Measurements from ENCODE around the gene CFAP97D2. TPM values are rescaled to one million over a fixed set of nuclear protein-coding genes. Genes with fewer than 3 reads are reported as not detected.
A peak's percentile ranks its signal among the peaks of the same experiment; 100 is the strongest.

Gene CFAP97D2
- polyA plus RNA-seq, 1 donor (not counting 4 experiments of a cell fraction or from before 2014, with no cell fraction given): not detected

GRCh38 chr13:114226088-114226487 is 47.0 kb downstream of the CFAP97D2 start:
- Histone ChIP-seq H3K9me1 (ENCODE audit: control insufficient read depth, extremely low read depth, insufficient read depth, low read length) (no peaks in the 10 kb centered on the region), H3K9ac (ENCODE audit: control insufficient read depth, extremely low read depth, insufficient read depth, low read length) (no peak overlapping the region), H4K20me1 (ENCODE audit: control insufficient read depth, extremely low read depth, insufficient read depth, low read length) (no peaks in the 10 kb centered on the region), H2AFZ (ENCODE audit: control insufficient read depth, low read length) (no peak overlapping the region), H3K27me3 (ENCODE audit: control insufficient read depth, extremely low read depth, insufficient read depth, low read length) (peaks cover 14% of the 10 kb centered on the region), H3K4me3 (ENCODE audit: control insufficient read depth in 2 of 3, extremely low read depth in 1 of 3, insufficient read depth in 2 of 3, low read depth in 1 of 3, low read length in 3 of 3) (no peak overlapping the region), H3K36me3 (ENCODE audit: control insufficient read depth in 2 of 2, extremely low read depth in 1 of 2, insufficient read depth in 2 of 2, low read length in 2 of 2) (no peaks in the 10 kb centered on the region), H3K27ac (ENCODE audit: control insufficient read depth, insufficient read depth, low read length) (no peak overlapping the region), H3K9me3 (ENCODE audit: control insufficient read depth, low read depth, low read length) (no peaks in the 10 kb centered on the region), H3K4me2 (ENCODE audit: control insufficient read depth, extremely low read depth, insufficient read depth, low read depth, low read length) (no peak overlapping the region), H3K79me2 (ENCODE audit: control insufficient read depth, insufficient read depth, low read length) (no peaks in the 10 kb centered on the region), H3K4me1 (ENCODE audit: control insufficient read depth, extremely low read depth, insufficient read depth, low read length) (peaks cover 3% of the 10 kb centered on the region)
- FAIRE-seq (no peak), DNase-seq (ENCODE audit: low read depth, low spot score) (no peak)
- TF ChIP-seq EZH2 (IDR thresholded peaks at IDR 0.05; ENCODE audit: low read length): no peak
- TF ChIP-seq CTCF (optimal IDR thresholded peaks at IDR 0.05 in 1 of 3, IDR thresholded peaks at IDR 0.05 in 1 of 3, conservative IDR thresholded peaks at IDR 0.05 in 1 of 3; ENCODE audit: extremely low read depth in 1 of 3, insufficient read depth in 2 of 3, low read length in 3 of 3): no peak
- dilution Hi-C loops (cut with MboI; ENCODE audit: extremely low pct_ligation_motif_present, low sequenced_read_pairs): no loop called here

GRCh38 chr13:114226699-114227323 is 47.8 kb downstream of the CFAP97D2 start:
- Histone ChIP-seq H3K27ac (ENCODE audit: control insufficient read depth, insufficient read depth, low read length) (no peak overlapping the region), H3K9me1 (ENCODE audit: control insufficient read depth, extremely low read depth, insufficient read depth, low read length) (no peaks in the 10 kb centered on the region), H4K20me1 (ENCODE audit: control insufficient read depth, extremely low read depth, insufficient read depth, low read length) (no peaks in the 10 kb centered on the region), H2AFZ (ENCODE audit: control insufficient read depth, low read length) (no peak overlapping the region), H3K9me3 (ENCODE audit: control insufficient read depth, low read depth, low read length) (no peaks in the 10 kb centered on the region), H3K4me2 (ENCODE audit: control insufficient read depth, extremely low read depth, insufficient read depth, low read depth, low read length) (no peak overlapping the region), H3K4me1 (ENCODE audit: control insufficient read depth, extremely low read depth, insufficient read depth, low read length) (peaks cover 3% of the 10 kb centered on the region), H3K36me3 (ENCODE audit: control insufficient read depth in 2 of 2, extremely low read depth in 1 of 2, insufficient read depth in 2 of 2, low read length in 2 of 2) (no peaks in the 10 kb centered on the region), H3K9ac (ENCODE audit: control insufficient read depth, extremely low read depth, insufficient read depth, low read length) (no peak overlapping the region), H3K27me3 (ENCODE audit: control insufficient read depth, extremely low read depth, insufficient read depth, low read length) (peaks cover 14% of the 10 kb centered on the region), H3K4me3 (ENCODE audit: control insufficient read depth in 2 of 3, extremely low read depth in 1 of 3, insufficient read depth in 2 of 3, low read depth in 1 of 3, low read length in 3 of 3) (no peak overlapping the region), H3K79me2 (ENCODE audit: control insufficient read depth, insufficient read depth, low read length) (no peaks in the 10 kb centered on the region)
- DNase-seq (ENCODE audit: low read depth, low spot score): peak; percentile 66
- dilution Hi-C loops (cut with MboI; ENCODE audit: extremely low pct_ligation_motif_present, low sequenced_read_pairs): no loop called here
- TF ChIP-seq EZH2 (IDR thresholded peaks at IDR 0.05; ENCODE audit: low read length): no peak
- peak; percentile 90 to 99 (median 97) for TF ChIP-seq CTCF (optimal IDR thresholded peaks at IDR 0.05 in 1 of 3, IDR thresholded peaks at IDR 0.05 in 1 of 3, conservative IDR thresholded peaks at IDR 0.05 in 1 of 3; ENCODE audit: extremely low read depth in 1 of 3, insufficient read depth in 2 of 3, low read length in 3 of 3)
- peak; percentile 52 for FAIRE-seq

Measured in keratinocyte (primary cell).